Fibroblast of lung (primary cell): Measurements from ENCODE around the gene METAP1D. TPM values are rescaled to one million over a fixed set of nuclear protein-coding genes. Genes with fewer than 3 reads are reported as not detected.

Experiments
- DNase-seq, 2 donors: peaks; one replicate each; pipeline versions ENCODE4 v3.0.0 to v3.0.0-alpha.2; 2010; ENCODE audit warnings: low read depth in 2 of 2
- H2AFZ ChIP-seq: 2 replicates; pipeline ENCODE4 v1.5.1; 2012; ENCODE audit warnings: low read length, control low read depth, inconsistent platforms
- H3K27ac ChIP-seq: 2 replicates; pipeline ENCODE4 v1.5.1; 2011; ENCODE audit warnings: low read length, control low read depth; ENCODE audit not compliant: insufficient read depth
- H3K27me3 ChIP-seq: 2 replicates; pipeline ENCODE4 v1.5.1; 2011; ENCODE audit warnings: mild to moderate bottlenecking, low read length; ENCODE audit not compliant: control insufficient read depth, insufficient read depth
- H3K36me3 ChIP-seq: 2 replicates; pipeline ENCODE4 v1.5.1; 2011; ENCODE audit warnings: low read length; ENCODE audit not compliant: control insufficient read depth, insufficient read depth
- H3K4me1 ChIP-seq: 2 replicates; pipeline ENCODE4 v1.5.1; 2011; ENCODE audit warnings: low read length; ENCODE audit not compliant: control insufficient read depth, insufficient read depth; ENCODE audit errors: extremely low read depth
- H3K4me2 ChIP-seq: 2 replicates; pipeline ENCODE4 v1.5.1; 2011; ENCODE audit warnings: low read length, control low read depth; ENCODE audit not compliant: insufficient read depth; ENCODE audit errors: extremely low read depth
- H3K4me3 ChIP-seq, 4 experiments: fragments of 200-600 bp in 1 of 4; sonication (generic) in 1 of 4; replicated peaks in 1 of 4; 2 replicates each; pipeline ENCODE4 v1.5.1; 2011 to 2016; ENCODE audit warnings: low read length in 4 of 4, low read depth in 3 of 4, mild to moderate bottlenecking in 3 of 4, control low read depth in 2 of 4, inconsistent platforms in 1 of 4, mixed read lengths in 1 of 4; ENCODE audit not compliant: insufficient read depth in 1 of 4; ENCODE audit errors: control extremely low read depth in 1 of 4
- H3K79me2 ChIP-seq: 2 replicates; pipeline ENCODE4 v1.5.1; 2012; ENCODE audit warnings: mild to moderate bottlenecking, low read length, inconsistent platforms; ENCODE audit not compliant: control insufficient read depth, insufficient read depth
- H3K9ac ChIP-seq: 2 replicates; pipeline ENCODE4 v1.5.1; 2011; ENCODE audit warnings: mild to moderate bottlenecking, low read length, control low read depth; ENCODE audit not compliant: insufficient read depth
- H3K9me3 ChIP-seq: 2 replicates; pipeline ENCODE4 v1.5.1; 2012; ENCODE audit warnings: low read depth, low read length; ENCODE audit not compliant: control insufficient read depth, insufficient read depth
- H4K20me1 ChIP-seq: 2 replicates; pipeline ENCODE4 v1.5.1; 2011; ENCODE audit warnings: low read length; ENCODE audit not compliant: control insufficient read depth, insufficient read depth; ENCODE audit errors: extremely low read depth
- CTCF ChIP-seq, 2 donors: IDR thresholded peaks in 1 of 2; conservative IDR thresholded peaks in 1 of 2; 1 replicate in 1 of 2; 2 replicates in 1 of 2; pipeline ENCODE4 v1.5.1; 2011 to 2012; ENCODE audit warnings: low read length in 2 of 2, control low read depth in 1 of 2, inconsistent platforms in 1 of 2, low read depth in 1 of 2, mild to moderate bottlenecking in 1 of 2
- EZH2 ChIP-seq: IDR thresholded peaks from 2 replicates; pipeline ENCODE4 v1.5.1; 2012; ENCODE audit warnings: low read length, control low read depth, mild to moderate bottlenecking; ENCODE audit errors: missing control alignments
- polyA plus RNA-seq, 2 donors: library from polyadenylated mRNA; depleted of rRNA in 1 of 2; stranded (reverse) in 1 of 2; unstranded in 1 of 2; fragments of >200 nt; gene quantifications; 2 replicates each; pipeline ENCODE4 v1.2.1, GENCODE V29; 2011 to 2012; ENCODE audit warnings: missing spikeins in 1 of 2
- total RNA-seq: library from RNA; depleted of rRNA; stranded (reverse); fragments of >200 nt; gene quantifications from 2 replicates; pipeline ENCODE4 v1.2.1, GENCODE V29; 2014

The METAP1D gene
- total and polyA plus RNA-seq, 2 donors (not counting 1 experiment from before 2014, with no cell fraction given) = 6.7 to 6.8 TPM

- H3K4me2 ChIP-seq = no peak overlapping the region
- H3K9ac ChIP-seq = no peak overlapping the region
- no peak for DNase-seq
- no peak overlapping the region for H3K4me3 ChIP-seq
- H3K27ac ChIP-seq = no peak overlapping the region
- H3K79me2 ChIP-seq = peaks cover 4% of the 10 kb centered on the region
- H2AFZ ChIP-seq = no peak overlapping the region
- H3K4me1 ChIP-seq = peaks cover 15% of the 10 kb centered on the region
- no peaks in the 10 kb centered on the region for H4K20me1 ChIP-seq
- H3K36me3 ChIP-seq = no peaks in the 10 kb centered on the region
- H3K27me3 ChIP-seq = no peaks in the 10 kb centered on the region
- no peaks in the 10 kb centered on the region for H3K9me3 ChIP-seq
- TF ChIP-seq CTCF (conservative IDR thresholded peaks at IDR 0.05 in 1 of 2, IDR thresholded peaks at IDR 0.05 in 1 of 2; ENCODE audit: low read depth in 1 of 2, low read length in 2 of 2) (no peak), EZH2 (no peak)
Observed at GRCh38 chr2:171959998-171960397, 39.8 kb upstream of the METAP1D start.

GRCh38 chr2:171960570-171960969 lies 39.2 kb upstream of the METAP1D start:
- DNase-seq = no peak
- H3K9ac ChIP-seq = no peak overlapping the region
- TF ChIP-seq CTCF (conservative IDR thresholded peaks at IDR 0.05 in 1 of 2, IDR thresholded peaks at IDR 0.05 in 1 of 2; ENCODE audit: low read depth in 1 of 2, low read length in 2 of 2) = no peak
- no peak for TF ChIP-seq EZH2

GRCh38 chr2:171963198-171963597 lies 36.6 kb upstream of the METAP1D start:
- Histone ChIP-seq H3K4me2 (no peak overlapping the region), H3K4me1 (peaks cover 13% of the 10 kb centered on the region), H3K9ac (no peak overlapping the region), H3K36me3 (no peaks in the 10 kb centered on the region), H3K27me3 (no peaks in the 10 kb centered on the region), H3K79me2 (peaks cover 4% of the 10 kb centered on the region), H2AFZ (no peak overlapping the region), H3K9me3 (no peaks in the 10 kb centered on the region), H3K4me3 (no peak overlapping the region), H3K27ac (no peak overlapping the region), H4K20me1 (no peaks in the 10 kb centered on the region)
- no peak for TF ChIP-seq EZH2
- TF ChIP-seq CTCF (conservative IDR thresholded peaks at IDR 0.05 in 1 of 2, IDR thresholded peaks at IDR 0.05 in 1 of 2; ENCODE audit: low read depth in 1 of 2, low read length in 2 of 2) = no peak
- DNase-seq = no peak

More at GRCh38 chr2:171960570-171960969, 39.2 kb upstream of the METAP1D start:
- Histone ChIP-seq H3K36me3 (no peaks in the 10 kb centered on the region), H2AFZ (no peak overlapping the region), H3K27me3 (no peaks in the 10 kb centered on the region), H4K20me1 (no peaks in the 10 kb centered on the region), H3K27ac (no peak overlapping the region), H3K79me2 (peaks cover 4% of the 10 kb centered on the region), H3K9me3 (no peaks in the 10 kb centered on the region), H3K4me2 (no peak overlapping the region), H3K4me3 (no peak overlapping the region), H3K4me1 (peaks cover 13% of the 10 kb centered on the region)
